H1 (cell line): ENCODE data around the gene HOXD4. TPM values are rescaled to one million over a fixed set of nuclear protein-coding genes. Genes with fewer than 3 reads are reported as not detected.

Source experiments
- CTCF ChIA-PET: fragments of 300-600 bp; sonication (Branson Sonifier 250); formaldehyde crosslinking; loops from one replicate; lab custom pipeline; 2021; ENCODE audit not compliant: partially characterized antibody; lab: Charles Lee
- POLR2A ChIA-PET: fragments of 300-600 bp; sonication (Branson Sonifier 250); formaldehyde crosslinking; loops from one replicate; lab custom pipeline; 2021; ENCODE audit warnings: inconsistent platforms; ENCODE audit not compliant: partially characterized antibody; lab: Charles Lee
- DNase-seq, 2 experiments: peaks; one replicate each; pipeline versions ENCODE4 v3.0.0 to v3.0.0-alpha.2; 2010 to 2022; ENCODE audit warnings: low spot score in 2 of 2, low read depth in 1 of 2, mixed read lengths in 1 of 2
- FAIRE-seq: peaks from 2 replicates; lab custom pipeline; 2011; peaks lifted over from hg19 to GRCh38; lab: Jason Lieb, UNC
- H2AFZ ChIP-seq: 2 replicates; pipeline ENCODE4 v1.8.1; 2012; ENCODE audit warnings: low read length, inconsistent platforms
- H2AK5ac ChIP-seq: 2 replicates; pipeline ENCODE4 v1.6.1; 2013; ENCODE audit warnings: low read depth, low read length
- H2BK120ac ChIP-seq: replicated peaks from 2 replicates; pipeline ENCODE3; 2013; ENCODE audit warnings: low read depth, low read length, inconsistent platforms
- H2BK12ac ChIP-seq: 2 replicates; pipeline ENCODE4 v1.6.1; 2013; ENCODE audit warnings: low read depth, low read length
- H2BK15ac ChIP-seq: 2 replicates; pipeline ENCODE4 v1.6.1; 2013; ENCODE audit warnings: low read length
- H2BK20ac ChIP-seq: 2 replicates; pipeline ENCODE4 v1.6.1; 2013; ENCODE audit warnings: low read length
- H2BK5ac ChIP-seq: 2 replicates; pipeline ENCODE4 v1.6.1; 2013; ENCODE audit warnings: low read depth, low read length
- H3K14ac ChIP-seq: 2 replicates; pipeline ENCODE4 v1.6.1; 2013; ENCODE audit warnings: inconsistent platforms; ENCODE audit not compliant: insufficient read length
- H3K18ac ChIP-seq: 2 replicates; pipeline ENCODE4 v1.6.1; 2013; ENCODE audit warnings: low read length; ENCODE audit errors: extremely low read depth
- H3K23ac ChIP-seq: 2 replicates; pipeline ENCODE4 v1.6.1; 2013; ENCODE audit warnings: inconsistent platforms; ENCODE audit not compliant: insufficient read length
- H3K23me2 ChIP-seq: 2 replicates; pipeline ENCODE4 v1.6.1; 2013; ENCODE audit warnings: low read depth, low read length
- H3K27ac ChIP-seq: 2 replicates; pipeline ENCODE4 v1.6.1; 2011; ENCODE audit warnings: low read depth, low read length, inconsistent platforms
- H3K27me3 ChIP-seq, 4 experiments: replicated peaks in 1 of 4; 1 replicate in 1 of 4; 2 replicates in 3 of 4; pipeline versions ENCODE4 v1.6.1 to v1.8.1; 2011 to 2013; ENCODE audit warnings: low read length in 3 of 4, mild to moderate bottlenecking in 3 of 4, inconsistent platforms in 2 of 4, mixed read lengths in 2 of 4, moderate library complexity in 1 of 4; ENCODE audit not compliant: control insufficient read depth in 3 of 4, insufficient read depth in 3 of 4; ENCODE audit errors: extremely low read depth in 1 of 4
- H3K36me3 ChIP-seq, 4 experiments: 2 replicates each; pipeline versions ENCODE4 v1.6.1 to v1.8.1; 2011 to 2013; ENCODE audit warnings: mild to moderate bottlenecking in 4 of 4, low read length in 3 of 4, moderate library complexity in 2 of 4, control low read depth in 1 of 4, inconsistent platforms in 1 of 4; ENCODE audit not compliant: insufficient read depth in 4 of 4, control insufficient read depth in 2 of 4
- H3K4ac ChIP-seq: replicated peaks from 2 replicates; pipeline ENCODE3; 2013; ENCODE audit warnings: low read length, low read depth, mixed read lengths, inconsistent platforms; ENCODE audit not compliant: insufficient read length
- H3K4me1 ChIP-seq, 4 experiments: replicated peaks in 1 of 4; 1 replicate in 1 of 4; 2 replicates in 3 of 4; pipeline versions ENCODE4 v1.6.1 to v1.8.1; 2011 to 2013; ENCODE audit warnings: low read length in 3 of 4, inconsistent platforms in 2 of 4, mixed read lengths in 1 of 4; ENCODE audit not compliant: insufficient read depth in 4 of 4, control insufficient read depth in 3 of 4
- H3K4me2 ChIP-seq, 2 experiments: 2 replicates each; pipeline versions ENCODE4 v1.6.1 to v1.8.1; 2011 to 2013; ENCODE audit warnings: low read depth in 2 of 2, low read length in 2 of 2, control low read depth in 1 of 2, inconsistent platforms in 1 of 2, mild to moderate bottlenecking in 1 of 2; ENCODE audit not compliant: insufficient read depth in 1 of 2
- H3K4me3 ChIP-seq, 4 experiments: fragments of 200-600, 300-600 bp in 1 of 4; sonication (generic), shearing (Covaris generic), sonication (Bioruptor Twin) in 1 of 4; 2 replicates each; pipeline versions ENCODE4 v1.5.1 to v1.8.1; 2011 to 2016; ENCODE audit warnings: low read length in 4 of 4, low read depth in 3 of 4, control low read depth in 2 of 4, inconsistent platforms in 2 of 4, mild to moderate bottlenecking in 2 of 4, mixed read lengths in 1 of 4, moderate library complexity in 1 of 4; ENCODE audit not compliant: insufficient read depth in 2 of 4; ENCODE audit errors: extremely low read depth in 1 of 4
- H3K56ac ChIP-seq: replicated peaks from 2 replicates; pipeline ENCODE3; 2013; ENCODE audit warnings: low read depth, mild to moderate bottlenecking, mixed read lengths, low read length, inconsistent platforms; ENCODE audit not compliant: insufficient read length
- H3K79me1 ChIP-seq: 2 replicates; pipeline ENCODE4 v1.6.1; 2013; ENCODE audit warnings: low read depth, low read length, control low read depth
- H3K79me2 ChIP-seq, 2 experiments: 2 replicates each; pipeline versions ENCODE4 v1.6.1 to v1.8.1; 2012 to 2013; ENCODE audit warnings: low read length in 2 of 2, mild to moderate bottlenecking in 2 of 2, inconsistent platforms in 1 of 2; ENCODE audit not compliant: insufficient read depth in 2 of 2, control insufficient read depth in 1 of 2
- H3K9ac ChIP-seq, 4 experiments: replicated peaks in 1 of 4; 1 replicate in 1 of 4; 2 replicates in 3 of 4; pipeline versions ENCODE4 v1.6.1 to v1.8.1; 2011 to 2013; ENCODE audit warnings: low read depth in 3 of 4, low read length in 3 of 4, control low read depth in 2 of 4, mild to moderate bottlenecking in 2 of 4, moderate library complexity in 2 of 4, inconsistent platforms in 1 of 4; ENCODE audit errors: extremely low read depth in 1 of 4
- H3K9me3 ChIP-seq, 2 experiments: 2 replicates each; pipeline versions ENCODE4 v1.6.1 to v1.8.1; 2012 to 2013; ENCODE audit warnings: mild to moderate bottlenecking in 2 of 2, moderate library complexity in 2 of 2, control low read depth in 1 of 2, inconsistent platforms in 1 of 2, low read depth in 1 of 2, low read length in 1 of 2, mixed read lengths in 1 of 2; ENCODE audit not compliant: insufficient read depth in 2 of 2
- H4K20me1 ChIP-seq, 2 experiments: replicated peaks in 1 of 2; 2 replicates each; pipeline versions ENCODE3 to v1.8.1; 2011 to 2013; ENCODE audit warnings: inconsistent platforms in 2 of 2, low read length in 2 of 2, mild to moderate bottlenecking in 1 of 2; ENCODE audit not compliant: insufficient read depth in 2 of 2, control insufficient read depth in 1 of 2
- H4K5ac ChIP-seq: 2 replicates; pipeline ENCODE4 v1.6.1; 2013; ENCODE audit warnings: low read length, low read depth, mixed read lengths, inconsistent platforms; ENCODE audit not compliant: insufficient read length
- H4K8ac ChIP-seq: 2 replicates; pipeline ENCODE4 v1.8.0; 2013; ENCODE audit warnings: mild to moderate bottlenecking, moderate library complexity, low read length, inconsistent platforms; ENCODE audit not compliant: insufficient read depth; ENCODE audit errors: extremely low read depth
- H4K91ac ChIP-seq: replicated peaks from 2 replicates; pipeline ENCODE3; 2013; ENCODE audit warnings: low read length, mixed read lengths, inconsistent platforms; ENCODE audit not compliant: insufficient read length
- ATF3 ChIP-seq: IDR thresholded peaks from 2 replicates; pipeline ENCODE4 v1.6.1; 2011; ENCODE audit warnings: low read depth, mild to moderate bottlenecking, low read length; ENCODE audit not compliant: insufficient read depth
- CTBP2 ChIP-seq: IDR thresholded peaks from 2 replicates; pipeline ENCODE4 v1.7.0; 2011; ENCODE audit warnings: borderline replicate concordance, mild to moderate bottlenecking, moderate library complexity, mixed read lengths, low read length; ENCODE audit not compliant: insufficient read depth, insufficient read length
- HDAC6 ChIP-seq: IDR thresholded peaks from one replicate; pipeline ENCODE4 v1.7.1; 2012; ENCODE audit warnings: low read depth, mild to moderate bottlenecking, inconsistent platforms, low read length, moderate library complexity
- JUND ChIP-seq: IDR thresholded peaks from 2 replicates; pipeline ENCODE4 v1.6.1; 2011; ENCODE audit warnings: mild to moderate bottlenecking, improper control_type of control experiment, low read length
- RFX5 ChIP-seq: IDR thresholded peaks from 2 replicates; pipeline ENCODE4 v1.6.1; 2011; ENCODE audit warnings: low read depth, low read length, improper control_type of control experiment, borderline replicate concordance
- RNF2 ChIP-seq: fragments of 200-900, 300-1000 bp; sonication (generic); IDR thresholded peaks from 2 replicates; pipeline ENCODE4 v1.7.1; 2016; ENCODE audit warnings: borderline replicate concordance, low read depth, mild to moderate bottlenecking, antibody characterized with exemption, low read length; ENCODE audit not compliant: poor library complexity, severe bottlenecking; ENCODE audit errors: missing control alignments
- SIRT6 ChIP-seq: IDR thresholded peaks from one replicate; pipeline ENCODE4 v1.7.1; 2012; ENCODE audit warnings: low read length, inconsistent platforms
- SP4 ChIP-seq: IDR thresholded peaks from 2 replicates; pipeline ENCODE4 v1.6.1; 2012; ENCODE audit warnings: low read length, inconsistent platforms
- SRF ChIP-seq: IDR thresholded peaks from 2 replicates; pipeline ENCODE4 v1.6.1; 2011; ENCODE audit warnings: mild to moderate bottlenecking, low read depth, low read length, moderate library complexity
- TBP ChIP-seq: IDR thresholded peaks from 2 replicates; pipeline ENCODE4 v1.6.1; 2011; ENCODE audit warnings: low read depth, low read length, improper control_type of control experiment
- YY1 ChIP-seq: IDR thresholded peaks from 2 replicates; pipeline ENCODE4 v1.6.1; 2011; ENCODE audit warnings: low read depth, mild to moderate bottlenecking, low read length
- WGBS, 2 experiments: shearing (Covaris generic) in 1 of 2; methylation state at CpG; one replicate each; pipeline versions ENCODE4 v1.1.6 to v1.1.7; 2013 to 2015; ENCODE audit warnings: low lambda C conversion rate in 2 of 2, mixed read lengths in 2 of 2, inconsistent platforms in 1 of 2, low coverage in 1 of 2, missing lambda C conversion rate in 1 of 2; ENCODE audit not compliant: insufficient replicate concordance in 2 of 2, insufficient coverage in 1 of 2, insufficient read length in 1 of 2; ENCODE audit errors: extremely low coverage in 1 of 2, missing lambda C conversion rate in 1 of 2; 5-methylcytosine and 5-hydroxymethylcytosine counted together
- polyA plus RNA-seq, 7 experiments: library from polyadenylated mRNA; depleted of rRNA in 3 of 7; stranded (reverse) in 5 of 7; unstranded in 2 of 7; fragments of >200 nt in 5 of 7; fragments of 200-250 nt in 2 of 7; gene quantifications; 1 replicate in 5 of 7; 2 replicates in 1 of 7; 4 replicates in 1 of 7; pipeline versions ENCODE4 v1.2.1 to v1.2.3, GENCODE V29; 2011 to 2013; ENCODE audit warnings: missing spikeins in 2 of 7, mixed read lengths in 2 of 7
- total RNA-seq: library from RNA; stranded (reverse); fragmentation: NEBNext Ultra II Directional; extraction: Animal tissue kit (Norgen Biotek cat#: 25700); gene quantifications from 2 replicates; pipeline ENCODE4 v1.2.1, GENCODE V29; 2021

Gene HOXD4
- total and polyA plus RNA-seq, 2 of the 8 experiments (the other 6 are each of a cell fraction or from before 2014, with no cell fraction given) = not detected

GRCh38 chr2:176128982-176129796, 22.2 kb upstream of the HOXD4 start, which contains the start of gene HOXD8:
Gene HOXD8 (plus strand): TSS chr2:176129705. CDS start chr2:176130367, 662 bp downstream.
- 3% methylated on average over 47 of the region's 64 CpGs; no CpG with 5 or more reads in 1 of the 2 experiments for WGBS, 2 experiments
- H3K4me3 ChIP-seq = peak within 1 kb of the TSS in 2 of 4 experiments; percentile 11 to 24; a peak in 3 of 8 replicates
- H3K9ac ChIP-seq = no peak within 1 kb of the TSS
- TF ChIP-seq JUND = no peak
- no peak for TF ChIP-seq ATF3
- TF ChIP-seq CTBP2 = no peak
- no peak for TF ChIP-seq TBP
- no peak for TF ChIP-seq RFX5
- TF ChIP-seq SIRT6 = no peak
- no peak for TF ChIP-seq SRF
- TF ChIP-seq HDAC6 = no peak
- TF ChIP-seq RNF2 = peak; percentile 67
- no peak for TF ChIP-seq SP4
- TF ChIP-seq YY1 = peak; percentile 16; the same call in 1 of the 2 replicates

More at GRCh38 chr2:176128982-176129796, 22.2 kb upstream of the HOXD4 start, which contains the start of gene HOXD8:
- Histone ChIP-seq H3K27ac (no peak within 1 kb of the TSS), H2AK5ac (peak within 1 kb of the TSS; percentile 17; the same call in 1 of the 2 replicates), H2BK15ac (no peak within 1 kb of the TSS), H3K18ac (no peak within 1 kb of the TSS), H3K14ac (no peak within 1 kb of the TSS), H3K4me1 (peaks cover 0 to 11% (median 5%) of the 10 kb centered on the region in 4 experiments; a peak in 6 of 7 replicates), H2BK12ac (0 out of 2 replicates have a peak within 1 kb of the TSS, but pooled peaks have one; percentile 53), H2BK5ac (no peak within 1 kb of the TSS), H3K36me3 (peaks cover 0 to 20% (median 0%) of the 10 kb centered on the region in 4 experiments; a peak in 1 of 8 replicates), H3K9me3 (no peaks in the 10 kb centered on the region; a peak in 1 of 4 replicates), H4K91ac (no peak within 1 kb of the TSS), H3K79me1 (no peaks in the 10 kb centered on the region), H3K23ac (no peak within 1 kb of the TSS), H2BK20ac (no peak within 1 kb of the TSS), H4K5ac (no peak within 1 kb of the TSS), H3K23me2 (no peaks in the 10 kb centered on the region; the same call in 1 of the 2 replicates), H3K27me3 (peaks cover 94 to 100% (median 98%) of the 10 kb centered on the region in 4 experiments), H3K4ac (no peak within 1 kb of the TSS), H3K56ac (no peak within 1 kb of the TSS), H3K4me2 (peak within 1 kb of the TSS; percentile 57 to 70), H4K8ac (no peak within 1 kb of the TSS; the same call in none of the 2 replicates), H2BK120ac (no peak within 1 kb of the TSS), H4K20me1 (peaks cover 18 to 31% of the 10 kb centered on the region in 2 experiments), H2AFZ (no peak within 1 kb of the TSS), H3K79me2 (no peaks in the 10 kb centered on the region)
- POLR2A ChIA-PET = no interaction called here
- FAIRE-seq (no peak), DNase-seq (peak in 1 of 2 experiments; percentile 69)
- CTCF ChIA-PET = interaction anchor here (0.9 to 6.2 kb wide), 14 partner anchors 8 to 1019 kb away, joined by 3 to 72 read pairs (median 20); partner anchors contain the start of gene HOXD10
